ENCODE results near the gene SLC25A19.
A peak's percentile ranks its signal among the peaks of the same experiment; 100 is the strongest.
"Not testable (repeated sequence)": the region's sequence is repeated elsewhere in the genome, so short reads cannot be mapped to it uniquely, and the experiment has no call there.

Gene SLC25A19

GRCh38 chr17:75266316-75267152 is 22.7 kb downstream of the SLC25A19 start:
- DNase-seq, result peak; percentile 53

GRCh38 chr17:75265614-75266315 is 23.5 kb downstream of the SLC25A19 start:
- no peak for DNase-seq

- DNase-seq, result no peak
These were observed 26.2 kb downstream of the SLC25A19 start for GRCh38 chr17:75263055-75263454.

- no peak for DNase-seq
These were observed 27.1 kb downstream of the SLC25A19 start for GRCh38 chr17:75262112-75262606.

- peak; percentile 97 for DNase-seq
These were observed 27.7 kb downstream of the SLC25A19 start, which contains the start of the genes GGA3 and MRPS7 for GRCh38 chr17:75261336-75262111. GGA3 (minus strand) TSS chr17:75261606; CDS start chr17:75261587, 19 bp downstream. MRPS7 (plus strand) TSS chr17:75261879; CDS start chr17:75261901, 22 bp downstream.

- peak; percentile 25 for DNase-seq
These were observed 28.4 kb downstream of the SLC25A19 start for GRCh38 chr17:75260641-75261335.

- DNase-seq, result not testable (repeated sequence)
These were observed 32.0 kb downstream of the SLC25A19 start for GRCh38 chr17:75257228-75257627.

GRCh38 chr17:75255954-75256698 is 33.1 kb downstream of the SLC25A19 start:
- not testable (repeated sequence) for DNase-seq

- DNase-seq, result no peak
These were observed 37.0 kb downstream of the SLC25A19 start for GRCh38 chr17:75252039-75252816.

- DNase-seq, result no peak
These were observed 39.2 kb downstream of the SLC25A19 start for GRCh38 chr17:75250009-75250471.

GRCh38 chr17:75249564-75249963 is 39.7 kb downstream of the SLC25A19 start:
- no peak for DNase-seq

GRCh38 chr17:75246404-75246803 is 42.8 kb downstream of the SLC25A19 start:
- DNase-seq, result no peak

- DNase-seq, result no peak
These were observed 44.2 kb downstream of the SLC25A19 start for GRCh38 chr17:75245011-75245410.

- DNase-seq, result no peak
These were observed 44.9 kb downstream of the SLC25A19 start for GRCh38 chr17:75244133-75244866.

GRCh38 chr17:75242461-75243042 is 46.7 kb downstream of the SLC25A19 start:
- DNase-seq, result no peak

- DNase-seq, result no peak
These were observed 47.2 kb downstream of the SLC25A19 start for GRCh38 chr17:75241996-75242460.

GRCh38 chr17:75241502-75241901 is 47.7 kb downstream of the SLC25A19 start:
- DNase-seq, result no peak

GRCh38 chr17:75241143-75241430 is 48.1 kb downstream of the SLC25A19 start:
- no peak for DNase-seq

GRCh38 chr17:75240394-75241142 is 48.7 kb downstream of the SLC25A19 start:
- DNase-seq, result no peak

Measured in right hindlimb (tissue), 1 donor.